COR-L47 (cell line): ENCODE data around the gene ABCB9.

Experiments used
- DNase-seq: peaks from one replicate; lab custom pipeline; 2025; lab: John Stamatoyannopoulos, UW

The ABCB9 gene

GRCh38 chr12:122981587-122982476 is 15.6 kb upstream of the ABCB9 start:
- DNase-seq, result no peak

- no peak for DNase-seq
These were observed 14.8 kb upstream of the ABCB9 start for GRCh38 chr12:122981036-122981471.

- DNase-seq, result peak; percentile 36
These were observed 14.1 kb upstream of the ABCB9 start, which contains the start of gene ARL6IP4 for GRCh38 chr12:122980183-122981035. ARL6IP4 (plus strand) TSS chr12:122980681; CDS start chr12:122981140, 459 bp downstream.

- no peak for DNase-seq
These were observed 13.6 kb upstream of the ABCB9 start for GRCh38 chr12:122979908-122980182.

- no peak for DNase-seq
These were observed 13.0 kb upstream of the ABCB9 start for GRCh38 chr12:122979001-122979907.

- DNase-seq, result no peak
These were observed 12.3 kb upstream of the ABCB9 start for GRCh38 chr12:122978507-122978955.

GRCh38 chr12:122977655-122978392 is 11.6 kb upstream of the ABCB9 start:
- no peak for DNase-seq

GRCh38 chr12:122977153-122977552 is 10.9 kb upstream of the ABCB9 start:
- DNase-seq, result no peak

GRCh38 chr12:122976648-122976975 is 10.3 kb upstream of the ABCB9 start:
- DNase-seq, result no peak

GRCh38 chr12:122975790-122976647 is 9.8 kb upstream of the ABCB9 start:
- no peak for DNase-seq

GRCh38 chr12:122974892-122975789 is 8.9 kb upstream of the ABCB9 start, which contains the start of gene OGFOD2:
OGFOD2 (plus strand) TSS chr12:122975244; CDS start chr12:122975252, 8 bp downstream.
- peak; percentile 90 for DNase-seq

GRCh38 chr12:122974274-122974891 is 8.1 kb upstream of the ABCB9 start:
- DNase-seq, result peak; percentile 97

- DNase-seq, result no peak
These were observed 3.4 kb upstream of the ABCB9 start for GRCh38 chr12:122969676-122970075.

- DNase-seq, result no peak
These were observed 1.8 kb upstream of the ABCB9 start for GRCh38 chr12:122968104-122968503.

- DNase-seq, result no peak
These were observed 684 bp upstream of the ABCB9 start for GRCh38 chr12:122966743-122967550.

- DNase-seq, result no peak
These were observed 927 bp downstream of the ABCB9 start for GRCh38 chr12:122965321-122965751.

GRCh38 chr12:122964439-122965257 is 1.6 kb downstream of the ABCB9 start:
- no peak for DNase-seq
